ENCODE data around the gene EXOSC7. TPM values are rescaled to one million over a fixed set of nuclear protein-coding genes. Genes with fewer than 3 reads are reported as not detected.

The EXOSC7 gene
- total RNA-seq, 4 donors from 2014 or later: 57.4 to 80.3 (median 60.9) TPM

DNA sequence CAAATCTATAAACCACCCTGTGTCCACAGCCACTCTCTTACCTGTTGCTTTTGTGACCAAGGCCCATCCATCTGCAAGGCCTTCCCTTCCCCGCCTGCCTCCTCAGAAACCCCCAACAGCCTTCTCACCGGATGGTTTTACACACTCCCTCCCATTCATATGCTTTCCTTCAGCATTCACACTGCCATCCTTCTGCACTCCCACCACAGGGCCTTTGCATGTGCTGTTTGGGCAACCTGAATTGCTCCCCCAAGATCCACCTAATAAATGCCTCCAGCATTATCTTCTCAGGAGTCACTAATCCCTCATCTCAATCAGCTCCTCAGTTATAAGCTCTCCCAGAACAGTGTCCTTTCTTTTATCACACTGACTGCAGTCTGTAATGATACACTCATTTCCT, 56.1 kb downstream of the EXOSC7 start:
- intact Hi-C loops (cut with DNase I; ENCODE audit: low total_unique reads): loop anchor here (10.0 kb wide), 2 partner anchors 383 to 633 kb away; no protein-coding TSS in a partner anchor
- ATAC-seq: no peak
- H3K4me1 ChIP-seq: peaks cover 4 to 11% of the 10 kb centered on the region in 2 donors

GRCh38 chr3:45033791-45034190, 57.7 kb downstream of the EXOSC7 start:
- no peak for TF ChIP-seq POLR2A (IDR thresholded peaks at IDR 0.05)
- no peak for TF ChIP-seq CTCF (IDR thresholded peaks at IDR 0.05 in 4 of 5, conservative IDR thresholded peaks at IDR 0.05 in 1 of 5)
- H3K4me1 ChIP-seq: peaks cover 0 to 5% of the 10 kb centered on the region in 2 donors
- no peaks in the 10 kb centered on the region for H3K9me3 ChIP-seq
- no peaks in the 10 kb centered on the region for H3K27me3 ChIP-seq
- H3K36me3 ChIP-seq: no peaks in the 10 kb centered on the region
- in situ Hi-C loops (cut with MboI; ENCODE audit: low sequenced_read_pairs in 4 of 4): loop anchor here (25.0 kb wide), 3 partner anchors 454 to 629 kb away; no protein-coding TSS in a partner anchor
- DNase-seq: no peak
- H3K27ac ChIP-seq: peak overlapping the region in 2 of 4 donors; percentile 4 to 42
- intact Hi-C loops (cut with DNase I; ENCODE audit: low total_unique reads): loop anchor here (10.0 kb wide), 2 partner anchors 381 to 631 kb away; no protein-coding TSS in a partner anchor
- no peak overlapping the region for H3K4me3 ChIP-seq
- no peak for ATAC-seq

More for the DNA sequence above, 56.1 kb downstream of the EXOSC7 start:
- Histone ChIP-seq H3K27me3 (peaks cover 0 to 6% (median under 1%) of the 10 kb centered on the region in 3 donors), H3K36me3 (no peaks in the 10 kb centered on the region), H3K27ac (no peak overlapping the region), H3K4me3 (no peak overlapping the region), H3K9me3 (no peaks in the 10 kb centered on the region)
- in situ Hi-C loops (cut with MboI; ENCODE audit: low sequenced_read_pairs in 4 of 4): loop anchor here (25.0 kb wide), 3 partner anchors 455 to 630 kb away; no protein-coding TSS in a partner anchor
- no peak for DNase-seq
- TF ChIP-seq CTCF (IDR thresholded peaks at IDR 0.05 in 4 of 5, conservative IDR thresholded peaks at IDR 0.05 in 1 of 5): no peak
- TF ChIP-seq POLR2A (IDR thresholded peaks at IDR 0.05): no peak

DNA sequence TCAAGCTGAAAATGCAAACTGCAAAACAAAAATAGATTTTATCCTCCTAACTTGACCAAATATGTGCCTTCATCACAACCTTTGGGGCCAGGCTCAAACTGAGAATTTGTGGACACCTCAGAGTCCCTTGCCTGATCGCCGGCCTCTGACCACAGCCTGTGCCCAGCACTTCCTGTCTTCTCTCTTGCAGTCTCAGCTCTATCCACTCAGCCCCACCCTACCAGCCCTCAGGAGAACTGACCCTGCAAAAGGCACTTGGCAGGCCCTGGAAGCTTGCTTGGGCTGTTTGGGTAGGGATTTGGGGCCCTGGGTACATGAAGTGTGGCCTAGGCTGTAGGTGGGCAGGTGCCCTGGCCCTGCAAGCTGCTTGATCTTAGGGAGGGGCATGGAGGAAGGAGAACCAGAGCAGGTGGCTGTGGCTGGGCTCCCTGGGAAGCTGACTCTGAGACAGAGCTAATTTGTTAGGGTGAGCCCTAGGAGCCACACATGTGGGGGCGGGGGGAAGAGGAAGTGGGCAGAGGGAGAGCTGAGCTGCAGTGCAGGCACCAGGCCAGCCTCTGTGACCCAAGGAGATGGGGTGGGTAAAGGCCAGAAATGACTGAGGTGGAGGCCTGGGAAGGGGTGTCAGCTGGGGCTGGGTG, 58.7 kb downstream of the EXOSC7 start:
- TF ChIP-seq POLR2A (IDR thresholded peaks at IDR 0.05) (no peak), CTCF (IDR thresholded peaks at IDR 0.05 in 4 of 5, conservative IDR thresholded peaks at IDR 0.05 in 1 of 5) (no peak)
- DNase-seq: peak in 1 of 2 donors; percentile 54
- no peaks in the 10 kb centered on the region for H3K36me3 ChIP-seq
- no peaks in the 10 kb centered on the region for H3K27me3 ChIP-seq
- intact Hi-C loops (cut with DNase I; ENCODE audit: low total_unique reads): loop anchor here (5.0 to 10.0 kb wide), 4 partner anchors 78 to 630 kb away; no protein-coding TSS in a partner anchor
- H3K4me3 ChIP-seq: no peak overlapping the region
- H3K27ac ChIP-seq: peak overlapping the region; percentile 36 to 54 (median 42)
- H3K4me1 ChIP-seq: peaks cover 0 to 4% of the 10 kb centered on the region in 2 donors
- ATAC-seq: no peak
- no peaks in the 10 kb centered on the region for H3K9me3 ChIP-seq
- in situ Hi-C loops (cut with MboI; ENCODE audit: low sequenced_read_pairs in 4 of 4): loop anchor here (5.0 to 25.0 kb wide), 4 partner anchors 178 to 628 kb away; no protein-coding TSS in a partner anchor

GRCh38 chr3:45035441-45036301, 59.6 kb downstream of the EXOSC7 start:
- peak overlapping the region; percentile 15 to 54 (median 32) for H3K27ac ChIP-seq
- H3K4me3 ChIP-seq: peak overlapping the region in 3 of 4 donors; percentile 6 to 21 (median 6)
- in situ Hi-C loops (cut with MboI; ENCODE audit: low sequenced_read_pairs in 4 of 4): loop anchor here (5.0 to 25.0 kb wide), 4 partner anchors 177 to 627 kb away; no protein-coding TSS in a partner anchor

More at GRCh38 chr3:45035441-45036301, 59.6 kb downstream of the EXOSC7 start:
- Histone ChIP-seq H3K36me3 (no peaks in the 10 kb centered on the region), H3K9me3 (no peaks in the 10 kb centered on the region), H3K4me1 (peaks cover 0 to 10% of the 10 kb centered on the region in 2 donors), H3K27me3 (no peaks in the 10 kb centered on the region)
- DNase-seq (no peak), ATAC-seq (no peak)
- intact Hi-C loops (cut with DNase I; ENCODE audit: low total_unique reads): loop anchor here (5.0 to 10.0 kb wide), 4 partner anchors 77 to 629 kb away; no protein-coding TSS in a partner anchor
- TF ChIP-seq POLR2A (IDR thresholded peaks at IDR 0.05) (no peak), CTCF (IDR thresholded peaks at IDR 0.05 in 4 of 5, conservative IDR thresholded peaks at IDR 0.05 in 1 of 5) (no peak)
